CD4-positive, alpha-beta T cell treated with Interleukin-21 for 1 hour (primary cell): ENCODE results near the gene GHRH.

Experiments
- DNase-seq: peaks from one replicate; pipeline ENCODE4 v3.0.0-alpha.2; 2020

The GHRH gene

DNA sequence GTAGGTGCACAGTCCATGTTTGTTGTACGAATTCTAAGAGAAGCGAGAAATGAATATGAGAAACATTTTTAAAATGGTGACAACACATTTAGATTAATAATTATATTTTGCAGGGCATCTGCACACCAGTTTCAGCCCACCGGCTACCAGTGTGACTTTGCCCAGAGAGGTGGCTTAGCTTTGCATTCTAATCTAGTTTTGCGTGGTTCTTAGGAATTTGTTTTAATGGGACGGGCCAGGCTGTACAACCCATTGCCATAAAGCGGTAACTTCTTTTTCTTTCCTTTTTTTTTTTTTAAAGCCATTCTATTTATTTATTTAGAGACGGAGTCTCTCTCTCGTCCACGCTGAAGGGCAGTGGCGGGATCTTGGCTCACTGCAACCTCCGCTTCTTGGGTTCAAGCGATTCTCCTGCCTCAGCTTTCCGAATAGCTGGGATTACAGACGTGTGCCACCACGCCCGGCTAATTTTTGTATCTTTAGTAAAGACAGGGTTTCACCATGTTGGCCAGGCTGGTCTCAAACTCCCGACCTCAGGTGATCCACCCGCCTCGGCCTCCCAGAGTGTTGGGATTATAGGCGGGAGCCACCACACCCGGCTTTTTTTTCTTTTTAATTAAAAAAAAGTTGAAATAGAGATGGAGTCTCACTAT, 28.7 kb upstream of the GHRH start:
- no peak for DNase-seq

DNA sequence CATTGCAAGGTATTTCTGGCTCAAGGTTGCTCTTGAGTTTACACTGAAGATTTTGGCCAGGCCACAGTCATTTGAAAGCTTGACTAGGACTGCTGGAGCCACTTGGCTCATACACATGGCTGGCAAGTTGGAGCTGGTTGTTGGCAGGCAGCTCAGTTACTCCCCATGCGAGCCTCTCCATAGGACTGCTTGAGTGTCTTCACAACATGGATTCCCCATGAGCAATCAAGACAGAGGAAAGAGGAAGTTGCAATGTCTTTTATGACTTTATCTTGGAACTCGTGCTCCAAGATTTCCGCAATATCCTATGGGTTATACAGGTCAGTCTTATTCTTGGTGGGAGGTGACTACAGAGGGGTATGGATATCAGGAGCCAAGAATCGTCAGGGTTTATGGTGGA, 26.5 kb upstream of the GHRH start:
- no peak for DNase-seq

DNA sequence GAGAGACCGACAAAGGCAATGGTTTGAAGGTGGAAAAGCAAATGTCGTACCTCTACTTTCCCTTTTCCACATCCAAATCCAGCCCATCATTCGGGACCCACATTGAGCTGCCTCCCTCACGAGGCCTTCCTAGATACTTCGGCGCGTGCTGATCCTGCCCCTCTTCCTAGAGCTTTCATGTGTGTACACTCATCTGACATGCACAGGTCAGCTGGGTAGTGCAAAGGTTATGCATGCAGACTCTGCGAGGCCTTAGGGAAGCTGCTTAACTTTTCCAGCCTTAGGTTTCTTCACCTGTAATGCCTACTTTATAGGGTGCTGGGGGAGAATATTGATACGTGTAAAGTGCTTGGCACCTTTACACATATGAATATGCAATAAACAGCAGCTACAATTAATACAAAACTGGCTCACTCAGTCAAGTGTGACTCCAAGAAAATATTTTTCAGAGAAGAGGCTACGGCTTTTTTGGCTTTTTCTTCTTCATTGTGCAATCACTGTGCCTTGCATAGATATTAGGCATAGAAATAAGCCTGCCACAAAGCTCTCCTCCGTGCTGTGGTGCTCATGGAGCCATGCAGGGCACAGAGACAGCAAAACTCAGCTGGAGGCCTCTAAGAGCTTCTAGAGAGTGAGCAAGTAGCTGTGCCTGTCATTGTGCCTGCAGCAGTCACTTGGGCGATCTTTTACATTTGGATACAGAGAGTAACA, 24.2 kb upstream of the GHRH start:
- no peak for DNase-seq

DNA sequence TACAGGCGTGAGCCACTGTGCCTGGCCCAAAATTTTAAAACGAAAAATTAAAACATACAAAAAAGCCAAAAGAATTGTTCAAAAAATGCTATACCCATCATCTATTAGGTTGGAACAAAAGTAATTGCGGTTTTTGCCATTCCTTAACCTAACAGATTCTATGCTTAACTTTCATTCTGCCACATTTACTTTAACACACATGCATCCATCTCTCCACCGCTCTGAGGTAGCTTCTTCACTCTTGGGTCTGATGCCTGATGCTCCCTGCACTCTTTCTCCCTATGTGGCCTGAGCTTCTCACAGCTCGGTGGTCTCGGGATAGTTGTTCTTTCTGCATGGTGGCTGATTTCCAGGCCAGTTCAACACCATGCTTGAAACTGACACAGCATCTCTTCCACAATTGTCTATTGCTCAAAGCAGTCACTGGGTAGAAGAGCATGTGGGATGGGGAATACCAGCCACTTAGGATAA, 23.1 kb upstream of the GHRH start:
- DNase-seq: no peak

DNA sequence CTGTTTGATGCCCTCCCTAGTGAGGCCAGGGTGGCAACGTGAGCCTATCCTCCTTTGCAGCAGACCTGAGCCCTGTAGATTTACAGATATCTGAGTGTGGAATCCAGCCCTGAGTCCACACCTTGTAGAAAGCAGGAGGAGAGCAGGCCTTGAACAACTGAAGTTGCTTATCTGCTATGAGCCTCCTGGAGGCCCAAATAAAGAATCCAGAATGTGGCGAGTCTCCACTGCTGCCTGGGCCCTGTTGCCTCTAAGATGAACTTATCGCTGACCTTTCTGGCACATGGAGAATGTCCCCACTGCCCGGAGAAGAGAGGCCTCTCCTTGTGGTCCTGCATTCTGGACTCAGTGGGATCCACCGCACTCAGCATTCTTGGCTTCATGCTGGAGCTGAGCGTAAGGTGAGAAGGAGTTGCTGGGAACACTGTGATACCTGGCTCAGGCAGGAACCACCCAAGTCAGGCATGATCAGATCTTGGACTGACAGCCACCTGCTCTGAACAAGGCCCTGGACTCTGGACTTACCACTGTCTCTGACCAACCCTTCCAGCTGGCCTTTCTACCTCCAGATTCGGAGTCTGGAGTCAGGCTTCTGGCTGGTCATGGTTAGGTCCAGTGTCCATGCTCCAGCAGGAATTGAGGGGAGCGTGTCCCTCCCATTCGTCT, 22.0 kb upstream of the GHRH start:
- no peak for DNase-seq

DNA sequence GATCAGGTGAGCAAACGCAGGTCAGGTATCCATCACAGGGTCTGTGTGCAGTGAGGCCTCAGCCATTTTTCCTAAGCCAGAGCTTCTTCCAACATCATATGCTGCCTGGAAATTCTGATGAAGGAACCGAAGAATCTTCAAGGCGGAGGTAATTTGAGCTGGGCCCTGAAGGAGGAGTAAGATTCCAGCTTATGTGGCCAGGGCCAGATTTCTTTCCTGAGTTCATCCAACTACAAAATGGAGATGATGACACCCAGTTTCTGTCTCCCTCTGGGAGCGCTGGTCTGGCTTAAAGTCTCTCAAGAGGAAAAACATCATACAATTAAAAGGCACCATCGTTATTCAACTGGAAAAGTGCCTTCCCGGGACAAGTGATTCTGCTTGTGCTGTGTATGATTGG, 20.9 kb upstream of the GHRH start:
- DNase-seq: no peak

DNA sequence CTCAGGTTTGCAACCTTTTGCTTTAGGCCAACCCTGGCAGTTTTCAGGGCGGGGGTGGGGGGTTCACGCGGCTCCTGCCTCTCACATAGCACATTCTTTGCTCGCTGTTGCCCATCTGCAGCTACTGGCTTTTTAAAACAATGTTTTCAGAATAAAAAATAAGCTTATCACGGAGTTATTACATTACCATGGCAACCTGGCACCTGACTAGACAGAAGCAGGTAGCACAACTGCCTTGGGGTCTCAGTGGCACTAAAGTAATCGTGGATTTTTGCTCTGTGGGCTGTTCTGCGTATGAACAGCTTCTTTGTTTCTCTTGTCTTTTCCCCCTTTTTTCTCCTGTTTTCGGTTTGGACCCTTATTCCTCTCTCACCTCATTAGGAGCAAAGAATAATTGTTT, 18.8 kb upstream of the GHRH start:
- no peak for DNase-seq

DNA sequence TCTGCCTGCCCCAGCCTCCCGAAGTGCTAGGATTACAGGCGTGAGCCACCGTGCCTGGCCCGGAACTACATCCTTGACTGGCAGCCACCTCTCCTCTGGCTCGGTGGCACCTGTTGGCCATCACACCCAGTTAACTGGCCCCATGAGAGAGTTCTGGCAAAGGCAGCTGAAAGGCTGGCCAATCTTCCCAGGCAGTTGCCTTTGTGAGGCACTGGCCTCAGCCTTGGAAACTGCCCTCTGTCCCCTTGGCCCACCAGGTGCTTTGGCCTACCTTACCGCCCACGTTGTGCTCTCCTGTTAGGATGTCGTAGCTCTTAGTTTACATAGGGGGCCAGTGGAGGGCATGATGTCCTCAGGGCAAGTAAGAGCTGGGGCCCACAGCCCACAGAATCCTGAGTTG, 18.2 kb upstream of the GHRH start:
- no peak for DNase-seq

DNA sequence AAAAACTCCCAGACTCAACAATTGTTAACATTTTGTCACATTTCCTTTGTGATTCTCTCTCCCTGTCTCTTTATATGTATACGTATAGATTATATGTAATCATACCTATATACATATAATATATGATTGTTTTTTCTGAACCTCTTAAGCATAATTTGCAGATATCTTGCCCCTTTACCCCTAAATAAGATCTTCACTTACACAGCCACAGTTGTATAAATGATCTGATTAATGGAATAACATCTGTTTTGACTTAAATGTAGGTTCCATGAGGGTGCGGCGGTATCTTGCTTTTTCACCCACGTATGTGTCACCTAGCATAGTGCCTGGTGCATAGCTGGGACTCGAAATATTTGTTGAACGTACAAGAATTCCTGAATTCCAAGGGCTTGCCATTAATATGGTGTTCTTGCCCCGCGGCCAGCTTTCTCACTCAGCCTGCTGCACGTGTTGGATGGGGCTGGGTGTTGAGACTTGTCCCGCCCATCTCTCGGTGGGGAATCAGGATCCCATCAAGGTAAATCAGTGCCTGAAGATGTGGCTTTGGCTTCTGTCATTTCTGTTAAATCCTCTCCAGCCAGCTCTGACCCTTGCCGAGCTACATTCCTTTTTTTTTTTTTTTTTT, 17.5 kb upstream of the GHRH start:
- no peak for DNase-seq

DNA sequence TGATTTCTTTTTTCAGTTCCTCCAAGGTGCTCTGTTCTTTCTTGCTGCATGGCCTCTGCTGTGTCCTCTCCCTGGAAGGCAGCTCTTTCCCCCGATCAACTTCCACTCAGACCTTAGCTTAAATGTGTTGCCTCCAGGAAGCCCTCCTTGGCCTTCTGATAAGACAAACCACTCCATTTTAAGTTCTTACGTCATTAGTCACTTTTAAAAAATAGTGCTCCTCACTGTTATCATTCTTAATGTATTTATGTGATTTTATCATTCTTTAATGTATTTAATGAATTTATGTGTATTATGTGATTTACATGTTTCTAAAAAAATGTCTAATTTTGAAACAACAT, 15.6 kb upstream of the GHRH start:
- DNase-seq: no peak

DNA sequence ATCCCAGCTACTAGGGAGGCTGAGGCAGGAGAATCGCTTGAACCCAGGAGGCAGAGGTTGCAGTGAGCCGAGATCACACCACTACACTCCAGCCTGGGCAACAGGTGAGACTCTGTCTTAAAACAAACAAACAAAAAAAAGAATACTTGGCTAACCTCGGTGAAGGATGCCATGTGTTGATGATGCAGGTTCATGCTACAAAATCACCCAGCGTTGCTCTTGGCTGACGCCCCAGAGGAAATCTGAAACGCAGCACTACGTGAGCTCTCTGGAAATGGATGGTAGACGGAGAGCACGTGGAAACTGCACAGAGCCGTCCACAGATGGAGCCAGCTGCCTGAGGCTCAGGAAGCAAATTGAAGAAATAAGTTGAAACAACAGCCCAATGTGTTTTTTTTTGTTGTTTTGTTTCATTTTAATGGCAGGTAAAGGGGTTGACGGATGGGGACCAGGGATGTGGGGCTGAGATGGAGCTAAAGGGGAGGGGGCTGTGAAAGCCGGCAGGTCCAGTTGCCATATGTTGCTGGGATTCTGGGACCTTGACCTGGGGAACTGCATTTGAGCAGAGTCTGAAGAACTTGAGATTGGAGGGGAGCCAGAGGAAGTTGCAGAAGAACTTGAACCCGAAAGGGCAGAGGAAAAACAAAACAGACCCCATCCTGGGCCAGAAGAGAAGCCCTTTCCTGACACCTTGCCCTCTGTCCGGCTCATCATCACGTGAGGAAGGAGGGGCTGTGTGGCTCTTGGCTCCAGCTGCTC, 15.1 kb upstream of the GHRH start:
- no peak for DNase-seq

DNA sequence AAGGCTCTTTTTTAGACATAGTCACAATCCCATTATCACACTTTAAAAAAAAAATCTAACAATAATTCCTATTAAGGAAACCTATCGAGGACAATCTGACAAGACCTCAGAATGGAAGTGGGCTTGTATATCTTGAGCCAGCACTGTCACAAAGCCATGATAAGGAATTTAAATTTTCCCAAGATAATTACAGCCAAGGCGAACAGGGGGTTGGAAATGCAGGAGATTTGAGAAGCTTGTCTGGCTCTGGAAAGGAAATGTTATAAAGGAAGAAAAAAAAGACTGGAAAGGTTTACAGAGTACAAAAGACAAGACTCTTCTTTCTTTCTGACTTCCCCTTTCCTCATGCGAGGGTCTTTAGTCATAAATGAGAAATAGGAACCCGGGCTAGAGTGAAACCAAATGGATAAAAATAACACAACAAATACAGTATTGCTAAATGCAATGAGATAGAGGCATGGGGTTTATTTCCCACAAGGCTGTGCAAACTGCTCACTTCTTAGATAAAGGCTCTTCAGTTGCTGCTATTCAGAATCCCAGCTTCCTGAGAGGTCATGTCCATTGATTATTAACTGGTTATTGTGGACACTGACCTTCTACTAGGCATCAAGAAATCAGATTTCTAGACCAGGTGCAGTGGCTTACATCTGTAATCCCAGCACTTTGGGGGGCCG, 13.4 kb upstream of the GHRH start:
- no peak for DNase-seq

DNA sequence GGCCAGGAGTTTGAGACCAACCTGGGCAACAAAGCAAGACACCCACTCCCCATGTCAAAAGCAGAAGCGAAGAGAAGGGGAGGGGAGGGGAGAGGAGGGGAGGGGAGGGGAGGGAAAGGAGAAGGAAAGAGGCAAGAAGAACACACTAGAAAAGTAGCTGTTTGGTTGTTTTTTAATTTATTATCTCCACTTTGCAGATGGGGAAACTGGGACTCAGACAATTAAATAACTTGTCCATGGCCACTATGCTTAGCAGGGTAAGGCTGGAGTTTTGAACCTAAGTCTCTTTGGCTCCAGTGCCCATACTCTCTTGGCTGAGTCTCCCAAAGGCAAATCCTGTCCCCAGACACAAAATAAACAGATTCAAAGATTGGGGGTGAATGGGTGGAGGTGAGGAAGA, 12.4 kb upstream of the GHRH start:
- DNase-seq: no peak

DNA sequence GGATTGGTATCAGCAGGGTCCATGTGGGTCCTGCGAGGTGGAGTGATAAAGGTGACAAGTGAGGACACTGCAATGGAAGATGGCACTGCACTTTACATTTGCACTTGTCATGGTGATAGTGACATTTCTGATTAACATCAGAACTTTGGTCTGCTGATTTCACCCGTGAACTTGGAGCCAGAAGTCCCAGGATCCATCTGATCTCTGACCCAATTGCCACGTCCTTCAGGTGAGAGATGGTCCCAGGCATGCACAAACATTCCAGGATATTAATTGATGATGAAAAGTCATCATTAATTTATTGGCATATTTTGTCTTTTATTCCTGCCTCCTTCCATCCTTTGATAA, 9.8 kb upstream of the GHRH start:
- DNase-seq: no peak

DNA sequence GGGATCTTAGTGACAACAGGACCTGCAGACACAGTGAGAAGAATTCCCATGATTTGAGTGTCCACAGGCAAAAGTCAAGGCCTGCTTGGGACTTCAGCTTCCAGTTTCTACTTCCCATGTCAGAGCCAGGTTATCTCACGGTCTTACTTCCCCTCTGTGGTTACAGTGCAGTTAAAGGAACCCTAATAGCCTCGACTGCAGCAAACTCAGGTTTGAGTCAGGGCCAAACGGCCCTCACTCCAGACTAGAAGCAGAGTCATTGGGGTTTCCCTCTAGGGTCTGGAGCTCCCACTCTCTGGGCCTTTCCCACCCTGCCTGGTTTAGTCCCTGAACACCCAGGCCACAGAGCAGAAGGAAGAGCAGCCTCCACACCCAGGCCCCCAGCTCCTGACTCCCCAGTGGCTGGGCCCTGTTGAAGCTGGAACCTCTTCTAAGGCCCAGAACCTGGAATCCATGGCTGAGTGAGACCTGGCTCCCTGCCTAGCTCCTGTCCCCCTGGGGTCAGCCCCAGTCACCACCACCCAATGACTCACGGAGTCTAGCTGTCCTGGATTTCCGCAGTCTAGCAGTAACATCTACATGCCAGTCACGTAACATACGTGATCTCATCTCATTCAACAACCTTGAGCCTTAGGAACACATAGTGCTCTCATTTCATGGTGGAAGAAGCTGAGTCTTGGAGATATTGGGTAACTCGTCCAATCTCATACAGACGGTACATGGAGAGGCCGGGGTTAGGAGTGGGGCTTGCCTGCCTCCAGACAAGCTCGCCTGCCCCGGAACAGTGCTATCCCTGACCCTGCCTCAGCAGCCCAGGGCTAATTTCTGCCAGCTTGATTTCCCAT, 9.2 kb upstream of the GHRH start:
- DNase-seq: peak; percentile 34

DNA sequence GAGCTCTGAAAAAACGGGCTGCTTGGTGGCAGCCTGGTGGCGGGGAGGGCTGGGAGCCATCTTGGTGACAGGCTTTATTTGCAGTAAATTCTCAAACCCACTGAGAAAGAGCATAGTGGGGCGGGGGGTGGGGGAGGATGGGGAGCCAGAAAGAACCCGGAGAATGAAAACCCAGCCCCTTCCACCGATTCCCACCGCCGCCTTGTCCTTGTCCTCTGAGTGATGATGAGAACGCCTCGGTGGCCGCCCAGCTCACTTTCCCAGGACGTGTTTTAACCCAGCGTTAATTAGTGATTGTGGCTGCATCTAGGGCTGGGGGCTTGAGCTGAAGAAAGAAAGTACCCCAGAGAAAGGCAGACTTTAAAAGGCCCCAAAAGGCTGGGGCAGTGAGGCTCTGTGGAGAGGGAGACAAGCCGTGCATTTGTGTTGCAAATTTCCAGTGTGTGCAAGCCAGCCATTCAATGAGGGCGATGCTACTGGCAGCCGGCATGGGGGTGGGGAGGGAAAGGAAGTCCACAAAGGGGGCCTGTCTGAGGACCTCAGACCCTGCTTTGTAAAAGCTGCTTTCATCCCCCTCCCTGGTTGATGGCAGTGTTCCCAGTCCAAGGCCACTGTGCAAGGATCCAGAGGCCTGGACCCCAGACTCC, 6.2 kb upstream of the GHRH start:
- DNase-seq: no peak

DNA sequence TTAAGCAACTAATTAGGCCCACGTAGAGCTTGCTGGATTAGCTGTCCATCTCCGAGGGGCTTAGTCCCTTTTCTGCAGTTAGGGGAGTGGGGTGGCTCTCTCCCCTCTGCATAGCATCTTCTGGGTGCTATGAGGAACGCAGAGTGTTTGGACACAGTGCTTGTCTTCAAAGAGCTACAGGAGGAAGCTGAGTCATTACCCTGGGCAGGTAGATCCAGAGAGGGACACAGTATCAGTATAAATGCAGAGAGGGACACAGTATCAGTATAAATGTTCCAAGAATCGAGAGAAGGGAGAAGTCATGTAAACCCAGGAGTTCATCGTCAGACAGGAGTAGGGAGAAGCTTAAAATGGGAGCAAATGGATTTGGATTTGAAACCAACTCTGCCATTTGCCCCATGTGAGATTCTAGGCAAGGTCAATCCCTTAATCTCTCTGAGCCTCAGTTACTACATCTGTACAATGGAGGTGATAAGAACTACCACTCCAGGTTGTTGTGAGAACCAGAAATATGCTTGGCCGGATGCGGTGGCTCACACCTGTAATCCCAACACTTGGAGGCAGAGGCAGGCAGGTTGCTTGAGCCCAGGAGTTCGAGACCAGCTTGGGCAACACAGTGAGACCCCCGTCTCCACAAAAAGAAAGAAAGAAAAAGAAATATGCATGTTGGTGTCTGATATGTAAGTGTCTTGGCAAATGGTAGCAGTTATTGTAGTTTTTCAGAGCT, 5.5 kb upstream of the GHRH start:
- DNase-seq: no peak

DNA sequence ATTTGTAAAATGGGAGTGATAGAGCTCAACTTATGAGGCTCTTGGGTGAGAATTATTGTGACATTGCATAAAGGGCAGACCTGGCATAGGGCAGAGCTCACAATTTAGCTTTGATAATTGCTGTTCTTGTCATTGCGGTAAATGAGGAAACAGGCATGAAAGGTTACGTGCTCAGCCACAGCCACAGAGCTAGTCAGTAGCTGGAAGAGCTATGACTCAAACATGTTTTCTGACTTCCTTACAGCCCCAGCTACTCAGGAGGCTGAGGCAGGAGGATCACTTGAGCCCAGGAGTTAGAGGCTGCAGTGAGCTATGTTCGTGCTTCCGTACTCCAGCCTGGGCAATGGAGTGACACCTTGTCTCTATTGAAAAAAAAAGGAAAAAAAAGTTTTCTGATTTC, 3.5 kb upstream of the GHRH start:
- DNase-seq: no peak

DNA sequence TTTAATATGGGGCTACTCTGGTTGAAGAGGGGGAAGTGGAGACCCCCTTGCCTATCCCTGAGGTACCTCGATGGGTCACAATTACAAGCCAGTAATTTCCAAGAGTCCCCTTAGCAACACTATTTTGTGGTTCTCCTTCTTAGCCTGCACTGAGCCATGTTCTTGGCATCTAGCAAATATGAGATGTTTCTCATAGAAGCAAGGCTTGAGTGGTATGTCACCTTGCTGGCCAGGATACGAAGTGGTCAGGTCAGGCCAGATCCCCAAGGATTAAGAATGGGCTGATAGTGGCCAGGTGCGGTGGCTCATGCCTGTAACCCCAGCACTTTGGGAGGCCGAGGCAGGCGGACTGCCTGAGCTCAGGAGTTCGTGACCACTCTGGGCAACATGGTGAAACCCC, 2.1 kb upstream of the GHRH start:
- no peak for DNase-seq

DNA sequence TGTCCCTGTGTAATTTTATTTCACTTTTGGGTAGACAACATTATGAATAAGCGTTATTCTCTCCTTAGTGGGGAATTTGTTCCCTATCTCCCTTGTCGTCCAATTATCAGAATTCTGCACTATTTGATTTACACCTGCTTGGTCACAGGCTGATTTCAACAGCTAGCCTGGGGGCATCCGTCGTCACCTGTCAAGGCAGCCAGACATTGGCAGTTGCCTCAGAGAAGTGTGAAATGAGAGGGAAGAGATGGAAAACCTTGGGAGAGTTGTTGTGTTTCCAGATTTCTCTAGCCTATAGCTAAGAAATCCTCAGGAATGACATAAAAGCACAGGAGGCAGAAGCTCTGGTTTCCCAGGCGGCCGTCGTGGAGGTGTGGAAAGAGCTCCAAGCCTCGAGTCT, 891 bp upstream of the GHRH start:
- DNase-seq: no peak

DNA sequence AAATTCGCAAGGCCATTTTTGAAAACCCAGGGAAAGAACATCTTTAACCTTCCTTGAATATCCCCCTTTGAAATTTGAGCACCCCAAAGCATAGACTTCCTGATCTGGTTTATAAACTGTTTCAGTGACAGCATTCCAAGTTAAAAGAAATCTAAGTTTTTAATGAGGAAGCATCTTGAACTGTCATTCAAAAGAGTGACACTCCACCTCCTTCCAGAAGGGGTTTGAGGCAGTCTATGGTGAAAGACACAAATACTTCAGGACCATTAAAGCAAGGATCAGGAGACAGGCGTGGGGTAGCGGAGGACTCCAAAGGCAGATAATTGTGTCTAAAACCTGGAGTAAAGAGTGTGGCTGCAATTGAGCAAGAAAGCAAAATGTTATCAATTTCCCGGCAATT, 691 bp downstream of the GHRH start:
- DNase-seq: no peak
